SK-N-MC (cell line): ENCODE results near the gene ZNF763.

Source experiments
- EZH2 ChIP-seq: fragments of 200-600 bp; sonication (generic); IDR thresholded peaks from one replicate; pipeline ENCODE4 v1.6.1; 2017; ENCODE audit warnings: antibody characterized with exemption
- FOXP2 ChIP-seq: optimal IDR thresholded peaks from 2 replicates; pipeline ENCODE3; 2011; ENCODE audit warnings: mild to moderate bottlenecking, moderate library complexity; ENCODE audit not compliant: insufficient read depth; ENCODE audit errors: extremely low read length, control extremely low read depth
- POLR2AphosphoS5 ChIP-seq: IDR thresholded peaks from 2 replicates; pipeline ENCODE4 v1.6.1; 2012; ENCODE audit warnings: mild to moderate bottlenecking, low read depth, low read length, borderline replicate concordance

DNA sequence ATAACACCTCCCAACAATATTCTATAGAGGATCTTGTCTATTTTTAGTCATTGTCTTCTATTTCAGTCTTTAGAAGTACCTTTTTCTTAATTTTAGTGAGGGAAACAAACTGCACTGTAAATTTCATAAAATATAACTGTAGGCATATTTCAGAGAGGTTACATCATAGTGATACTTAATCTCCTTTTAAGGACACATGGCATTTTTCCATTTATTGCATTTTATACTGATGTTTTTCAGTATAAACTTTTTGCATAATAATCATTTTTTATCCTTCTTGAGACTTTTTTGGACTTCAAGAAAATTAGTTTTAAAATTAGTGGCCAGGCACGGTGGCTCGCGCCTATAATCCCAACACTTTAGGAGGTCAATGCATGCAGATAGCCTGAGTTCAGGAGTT lies 33.3 kb upstream of the ZNF763 start:
- TF ChIP-seq EZH2 (no peak), POLR2AphosphoS5 (no peak), FOXP2 (no peak)
